Psoas muscle (tissue), 8 donors: Measurements from ENCODE around the gene ATAD5. TPM values are rescaled to one million over a fixed set of nuclear protein-coding genes. Genes with fewer than 3 reads are reported as not detected.

ENCODE experiments used
- ATAC-seq, 4 donors: fragments of 200-7000 bp; cut with Tn5 transposase; one replicate each; pipeline ENCODE4 v1.9.1; 2020; ENCODE audit warnings: moderate library complexity in 3 of 4, mild to moderate bottlenecking in 2 of 4
- DNase-seq, 2 donors: peaks; one replicate each; pipeline ENCODE4 v3.0.0-alpha.2; 2020
- H3K27ac ChIP-seq: fragments of 200-600 bp; one replicate; pipeline ENCODE4 v1.8.0; 2022
- H3K27me3 ChIP-seq, 3 donors: fragments of 200-600 bp in 1 of 3; one replicate each; pipeline versions ENCODE4 v1.6.1 to v1.8.0; 2013 to 2022; ENCODE audit warnings: low read length in 2 of 3, mild to moderate bottlenecking in 2 of 3, moderate library complexity in 1 of 3; ENCODE audit not compliant: insufficient read depth in 3 of 3
- H3K36me3 ChIP-seq, 2 donors: fragments of 200-600 bp in 1 of 2; one replicate each; pipeline versions ENCODE4 v1.6.1 to v1.8.0; 2013 to 2022; ENCODE audit warnings: low read depth in 1 of 2, mild to moderate bottlenecking in 1 of 2, moderate library complexity in 1 of 2; ENCODE audit not compliant: insufficient read depth in 1 of 2
- H3K4me1 ChIP-seq: fragments of 200-600 bp; one replicate; pipeline ENCODE4 v1.8.0; 2022
- H3K4me3 ChIP-seq: fragments of 200-600 bp; one replicate; pipeline ENCODE4 v1.8.0; 2022; ENCODE audit warnings: mild to moderate bottlenecking
- H3K9me3 ChIP-seq: fragments of 200-600 bp; one replicate; pipeline ENCODE4 v1.8.0; 2022
- CTCF ChIP-seq: fragments of 200-600 bp; IDR thresholded peaks from one replicate; pipeline ENCODE4 v1.8.0; 2022; ENCODE audit warnings: antibody characterized with exemption
- WGBS, 3 donors: extraction: QIAGEN DNeasy Blood & Tissue Kit; methylation state at CpG; one replicate each; pipeline versions ENCODE4 v1.1.6 to v1.1.7; 2013; 5-methylcytosine and 5-hydroxymethylcytosine counted together
- intact Hi-C, 2 donors: fragments of 100-400 bp; cut with DNase I; formaldehyde crosslinking; loops; one replicate each; pipeline versions ENCODE4 v1.11.0 to v1.14.2; 2022
- polyA plus RNA-seq, 3 donors: library from polyadenylated mRNA; stranded (reverse); fragments of 200-250 nt; gene quantifications; one replicate each; pipeline ENCODE4 v1.2.3, GENCODE V29; 2013
- total RNA-seq, 4 donors: library from RNA; stranded (reverse); fragmentation: NEBNext Ultra II Directional in 2 of 4; extraction: Animal tissue kit (Norgen Biotek cat#: 25700) in 2 of 4; gene quantifications; one replicate each; pipeline versions ENCODE4 v1.2.1 to v1.2.4, GENCODE V29; 2021 to 2023
- donor health status: healthy with polysubstance abuse.
- donor health status: DM: no; HTN: no; CAD: no; lungs with moderate emphysema.
- donor health status: Bipolar disorder and iron deficiency.
- donor health status: healthy.
- donor health status: DM: yes; HTN: yes; CAD: no.
- donor health status: DM: no; HTN: no; CAD: no.
- donor health status: DM: no; HTN: no; CAD: no.
- donor health status: DM: yes; HTN: yes; CAD: no.

The ATAD5 gene
- total and polyA plus RNA-seq, 7 donors, result 0.11 to 0.44 (median 0.19) TPM

- Histone ChIP-seq H3K27ac (no peak overlapping the region), H3K9me3 (no peaks in the 10 kb centered on the region), H3K4me1 (no peaks in the 10 kb centered on the region), H3K36me3 (no peaks in the 10 kb centered on the region), H3K27me3 (no peaks in the 10 kb centered on the region), H3K4me3 (no peak overlapping the region)
- DNase-seq, result no peak
- ATAC-seq, result no peak
- 89 to 98% (median 98%) methylated on average over 3 of the region's 3 CpGs for WGBS, 3 donors
- TF ChIP-seq CTCF, result no peak
- intact Hi-C loops, result no loop called here
Observed at GRCh38 chr17:30854146-30854545, 22.4 kb downstream of the ATAD5 start.

GRCh38 chr17:30858556-30859250 is 26.9 kb downstream of the ATAD5 start:
- no peak for TF ChIP-seq CTCF
- no peak for DNase-seq
- 92 to 93% (median 92%) methylated on average over 9 of the region's 9 CpGs for WGBS, 3 donors
- Histone ChIP-seq H3K4me3 (no peak overlapping the region), H3K27me3 (no peaks in the 10 kb centered on the region), H3K27ac (no peak overlapping the region), H3K36me3 (no peaks in the 10 kb centered on the region), H3K9me3 (no peaks in the 10 kb centered on the region), H3K4me1 (no peaks in the 10 kb centered on the region)
- ATAC-seq, result no peak
- intact Hi-C loops, result no loop called here

GRCh38 chr17:30864636-30865035 is 32.9 kb downstream of the ATAD5 start:
- H3K4me1 ChIP-seq, result no peaks in the 10 kb centered on the region
- 89 to 97% (median 90%) methylated on average over 1 of the region's 1 CpG for WGBS, 3 donors

GRCh38 chr17:30869005-30869404 is 37.2 kb downstream of the ATAD5 start:
- no peak for DNase-seq
- H3K9me3 ChIP-seq, result no peaks in the 10 kb centered on the region
- H3K4me3 ChIP-seq, result no peak overlapping the region
- H3K27me3 ChIP-seq, result no peaks in the 10 kb centered on the region
- no peak overlapping the region for H3K27ac ChIP-seq
- 95 to 96% (median 96%) methylated on average over 6 of the region's 6 CpGs for WGBS, 3 donors
- H3K36me3 ChIP-seq, result no peaks in the 10 kb centered on the region
- ATAC-seq, result no peak
- H3K4me1 ChIP-seq, result no peaks in the 10 kb centered on the region
- intact Hi-C loops, result no loop called here
- no peak for TF ChIP-seq CTCF

More at GRCh38 chr17:30864636-30865035, 32.9 kb downstream of the ATAD5 start:
- H3K27ac ChIP-seq, result no peak overlapping the region
- no peak overlapping the region for H3K4me3 ChIP-seq
- H3K9me3 ChIP-seq, result no peaks in the 10 kb centered on the region
- no peak for TF ChIP-seq CTCF
- ATAC-seq, result no peak
- H3K36me3 ChIP-seq, result no peaks in the 10 kb centered on the region
- no peak for DNase-seq
- no peaks in the 10 kb centered on the region for H3K27me3 ChIP-seq
- intact Hi-C loops, result no loop called here

- H3K27ac ChIP-seq, result no peak overlapping the region
- TF ChIP-seq CTCF, result no peak
- peaks cover 0 to 4% of the 10 kb centered on the region in 2 donors for H3K36me3 ChIP-seq
- H3K9me3 ChIP-seq, result no peaks in the 10 kb centered on the region
- DNase-seq, result no peak
- ATAC-seq, result no peak
- intact Hi-C loops, result no loop called here
- H3K4me1 ChIP-seq, result no peaks in the 10 kb centered on the region
- WGBS, 3 donors, result 96 to 100% (median 99%) methylated on average over 5 of the region's 5 CpGs
- H3K27me3 ChIP-seq, result no peaks in the 10 kb centered on the region
- H3K4me3 ChIP-seq, result no peak overlapping the region
Observed at GRCh38 chr17:30886187-30886586, 54.4 kb downstream of the ATAD5 start.
